GM21619 (cell line): ENCODE data around the gene PHPT1.
"Not testable (repeated sequence)": the region's sequence is repeated elsewhere in the genome, so short reads cannot be mapped to it uniquely, and the experiment has no call there.

Source experiments
- ATAC-seq: cut with Tn5 transposase; IDR thresholded peaks from one replicate; pipeline ENCODE4 v1.9.1; 2021; ENCODE audit not compliant: unreplicated experiment

Gene PHPT1

GRCh38 chr9:136882947-136883283, 33.7 kb downstream of the PHPT1 start:
- not testable (repeated sequence) for ATAC-seq

- ATAC-seq = not testable (repeated sequence)
Observed at GRCh38 chr9:136883670-136884069, 34.5 kb downstream of the PHPT1 start.

- peak; percentile 75 for ATAC-seq
Observed at GRCh38 chr9:136885950-136886578, 36.9 kb downstream of the PHPT1 start, which contains the start of gene TRAF2. Gene TRAF2, plus strand, starts transcription at chr9:136886516. Its CDS starts 12,225 bp downstream, at chr9:136898741.

- ATAC-seq = peak; percentile 20
Observed at GRCh38 chr9:136886610-136887597, 37.7 kb downstream of the PHPT1 start.

- ATAC-seq = no peak
Observed at GRCh38 chr9:136888454-136888853, 39.2 kb downstream of the PHPT1 start.

GRCh38 chr9:136889858-136890257, 40.6 kb downstream of the PHPT1 start:
- ATAC-seq = no peak

GRCh38 chr9:136890661-136891060, 41.5 kb downstream of the PHPT1 start:
- ATAC-seq = no peak

GRCh38 chr9:136896027-136896426, 46.8 kb downstream of the PHPT1 start:
- no peak for ATAC-seq

- no peak for ATAC-seq
Observed at GRCh38 chr9:136898483-136899100, 49.4 kb downstream of the PHPT1 start.

GRCh38 chr9:136899196-136899595, 50.0 kb downstream of the PHPT1 start:
- peak; percentile 42 for ATAC-seq

- no peak for ATAC-seq
Observed at GRCh38 chr9:136900556-136900955, 51.3 kb downstream of the PHPT1 start.
